ENCODE data around the gene GTPBP2.
A peak's percentile ranks its signal among the peaks of the same experiment; 100 is the strongest.

GTPBP2 gene

GRCh38 chr6:43671011-43671800 lies 42.1 kb upstream of the GTPBP2 start:
- H3K4me2 ChIP-seq: no peak overlapping the region
- no peaks in the 10 kb centered on the region for H3K27me3 ChIP-seq
- H3K27ac ChIP-seq: no peak overlapping the region
- no peak overlapping the region for H3K9ac ChIP-seq
- peaks cover 77% of the 10 kb centered on the region for H3K36me3 ChIP-seq
- H4K20me1 ChIP-seq: peaks cover 27% of the 10 kb centered on the region
- H3K9me3 ChIP-seq: no peaks in the 10 kb centered on the region
- no peak for TF ChIP-seq Cebpa-rat (IDR thresholded peaks at IDR 0.05)
- peaks cover 11% of the 10 kb centered on the region for H3K4me1 ChIP-seq
- H3K4me3 ChIP-seq: no peak overlapping the region

- Histone ChIP-seq H3K4me3 (no peak overlapping the region), H3K27me3 (no peaks in the 10 kb centered on the region), H3K36me3 (peaks cover 71% of the 10 kb centered on the region), H3K9ac (no peak overlapping the region), H3K27ac (no peak overlapping the region), H3K4me1 (peaks cover 11% of the 10 kb centered on the region), H3K9me3 (no peaks in the 10 kb centered on the region), H3K4me2 (no peak overlapping the region), H4K20me1 (peaks cover 23% of the 10 kb centered on the region)
- no peak for TF ChIP-seq Cebpa-rat (IDR thresholded peaks at IDR 0.05)
Measured at GRCh38 chr6:43670623-43670986, 41.5 kb upstream of the GTPBP2 start.

GRCh38 chr6:43669922-43670622 lies 41.0 kb upstream of the GTPBP2 start:
- Histone ChIP-seq H3K4me1 (peaks cover 11% of the 10 kb centered on the region), H3K4me2 (no peak overlapping the region)
- no peak for TF ChIP-seq Cebpa-rat (IDR thresholded peaks at IDR 0.05)

GRCh38 chr6:43669050-43669921 lies 40.2 kb upstream of the GTPBP2 start:
- H3K4me3 ChIP-seq: no peak overlapping the region
- H3K27me3 ChIP-seq: no peaks in the 10 kb centered on the region
- TF ChIP-seq Cebpa-rat (IDR thresholded peaks at IDR 0.05): no peak
- 0 out of 2 replicates have a peak overlapping the region, but pooled peaks have one; percentile 19 for H3K9ac ChIP-seq
- H3K4me2 ChIP-seq: no peak overlapping the region
- peaks cover 11% of the 10 kb centered on the region for H3K4me1 ChIP-seq
- peaks cover 16% of the 10 kb centered on the region; the same call in 1 of the 2 replicates for H4K20me1 ChIP-seq
- no peak overlapping the region for H3K27ac ChIP-seq
- no peaks in the 10 kb centered on the region for H3K9me3 ChIP-seq
- peaks cover 58% of the 10 kb centered on the region for H3K36me3 ChIP-seq

More at GRCh38 chr6:43669922-43670622, 41.0 kb upstream of the GTPBP2 start:
- H3K9ac ChIP-seq: 0 out of 2 replicates have a peak overlapping the region, but pooled peaks have one; percentile 19
- no peak overlapping the region for H3K27ac ChIP-seq
- H3K36me3 ChIP-seq: peaks cover 66% of the 10 kb centered on the region
- H4K20me1 ChIP-seq: peaks cover 17% of the 10 kb centered on the region; the same call in 1 of the 2 replicates
- H3K4me3 ChIP-seq: no peak overlapping the region
- no peaks in the 10 kb centered on the region for H3K27me3 ChIP-seq
- no peaks in the 10 kb centered on the region for H3K9me3 ChIP-seq

GRCh38 chr6:43668151-43669028 lies 39.3 kb upstream of the GTPBP2 start:
- Histone ChIP-seq H3K4me2 (peak overlapping the region; percentile 73; the same call in 1 of the 2 replicates), H3K4me1 (peaks cover 11% of the 10 kb centered on the region), H3K27ac (no peak overlapping the region), H3K27me3 (no peaks in the 10 kb centered on the region), H3K4me3 (no peak overlapping the region), H3K36me3 (peaks cover 49% of the 10 kb centered on the region), H3K9ac (no peak overlapping the region), H4K20me1 (peaks cover 8% of the 10 kb centered on the region; the same call in 1 of the 2 replicates), H3K9me3 (no peaks in the 10 kb centered on the region)
- TF ChIP-seq Cebpa-rat (IDR thresholded peaks at IDR 0.05): no peak

GRCh38 chr6:43667245-43668150 lies 38.4 kb upstream of the GTPBP2 start:
- H3K27ac ChIP-seq: no peak overlapping the region

GRCh38 chr6:43666196-43666920 lies 37.3 kb upstream of the GTPBP2 start:
- peaks cover 29% of the 10 kb centered on the region for H3K36me3 ChIP-seq
- no peak overlapping the region for H3K9ac ChIP-seq
- no peak overlapping the region for H3K27ac ChIP-seq
- peaks cover 6% of the 10 kb centered on the region for H3K9me3 ChIP-seq
- peaks cover 6% of the 10 kb centered on the region; the same call in 1 of the 2 replicates for H4K20me1 ChIP-seq
- no peak for TF ChIP-seq Cebpa-rat (IDR thresholded peaks at IDR 0.05)
- H3K4me2 ChIP-seq: no peak overlapping the region
- H3K4me3 ChIP-seq: no peak overlapping the region
- no peaks in the 10 kb centered on the region for H3K27me3 ChIP-seq
- peaks cover 11% of the 10 kb centered on the region for H3K4me1 ChIP-seq

More at GRCh38 chr6:43667245-43668150, 38.4 kb upstream of the GTPBP2 start:
- Histone ChIP-seq H3K4me2 (peak overlapping the region; percentile 73), H4K20me1 (peaks cover 6% of the 10 kb centered on the region; the same call in 1 of the 2 replicates), H3K27me3 (no peaks in the 10 kb centered on the region), H3K9ac (peak overlapping the region; percentile 55; the same call in 1 of the 2 replicates), H3K4me1 (peaks cover 11% of the 10 kb centered on the region), H3K9me3 (no peaks in the 10 kb centered on the region), H3K4me3 (0 out of 2 replicates have a peak overlapping the region, but pooled peaks have one; percentile 35), H3K36me3 (peaks cover 40% of the 10 kb centered on the region)
- no peak for TF ChIP-seq Cebpa-rat (IDR thresholded peaks at IDR 0.05)
